Measurements from ENCODE around the gene RPL11.
A peak's percentile ranks its signal among the peaks of the same experiment; 100 is the strongest.
"Not testable (repeated sequence)": the region's sequence is repeated elsewhere in the genome, so short reads cannot be mapped to it uniquely, and the experiment has no call there.

Gene RPL11

GRCh38 chr1:23673086-23673813, 18.4 kb upstream of the RPL11 start:
- no peak for TF ChIP-seq CTCF (IDR thresholded peaks at IDR 0.05; ENCODE audit: unreplicated experiment in 3 of 3)
- no peak overlapping the region for H3K4me3 Mint-ChIP-seq
- H3K4me1 Mint-ChIP-seq: no peaks in the 10 kb centered on the region
- H3K9me3 Mint-ChIP-seq: no peaks in the 10 kb centered on the region
- H3K36me3 Mint-ChIP-seq (ENCODE audit: low read depth): no peaks in the 10 kb centered on the region
- H3K27me3 Mint-ChIP-seq (ENCODE audit: low read depth): peaks cover 24% of the 10 kb centered on the region
- no peak overlapping the region for H3K27ac Mint-ChIP-seq

- no peaks in the 10 kb centered on the region for H3K4me1 Mint-ChIP-seq
- H3K9me3 Mint-ChIP-seq: no peaks in the 10 kb centered on the region
- H3K4me3 Mint-ChIP-seq: no peak overlapping the region
- no peak for TF ChIP-seq CTCF (IDR thresholded peaks at IDR 0.05; ENCODE audit: unreplicated experiment in 3 of 3)
- H3K27me3 Mint-ChIP-seq (ENCODE audit: low read depth): peaks cover 36% of the 10 kb centered on the region
- no peaks in the 10 kb centered on the region for H3K36me3 Mint-ChIP-seq (ENCODE audit: low read depth)
- no peak overlapping the region for H3K27ac Mint-ChIP-seq
These were observed 11.8 kb upstream of the RPL11 start for GRCh38 chr1:23679815-23680214.

GRCh38 chr1:23682946-23683345, 8.7 kb upstream of the RPL11 start:
- no peaks in the 10 kb centered on the region for H3K4me1 Mint-ChIP-seq
- H3K9me3 Mint-ChIP-seq: peaks cover 3% of the 10 kb centered on the region
- peaks cover 23% of the 10 kb centered on the region for H3K27me3 Mint-ChIP-seq (ENCODE audit: low read depth)
- TF ChIP-seq CTCF (IDR thresholded peaks at IDR 0.05; ENCODE audit: unreplicated experiment in 3 of 3): no peak
- no peak overlapping the region for H3K27ac Mint-ChIP-seq
- H3K4me3 Mint-ChIP-seq: no peak overlapping the region
- no peaks in the 10 kb centered on the region for H3K36me3 Mint-ChIP-seq (ENCODE audit: low read depth)

- Mint-ChIP-seq H3K27ac (no peak overlapping the region), H3K36me3 (ENCODE audit: low read depth) (no peaks in the 10 kb centered on the region), H3K4me3 (no peak overlapping the region), H3K9me3 (peaks cover 3% of the 10 kb centered on the region), H3K27me3 (ENCODE audit: low read depth) (peaks cover 16% of the 10 kb centered on the region), H3K4me1 (no peaks in the 10 kb centered on the region)
- TF ChIP-seq CTCF (IDR thresholded peaks at IDR 0.05; ENCODE audit: unreplicated experiment in 3 of 3): no peak
These were observed 7.2 kb upstream of the RPL11 start for GRCh38 chr1:23684415-23684814.

GRCh38 chr1:23685197-23685596, 6.4 kb upstream of the RPL11 start:
- H3K36me3 Mint-ChIP-seq (ENCODE audit: low read depth); H3K9me3 Mint-ChIP-seq; H3K4me1 Mint-ChIP-seq; H3K4me3 Mint-ChIP-seq; H3K27ac Mint-ChIP-seq: not testable (repeated sequence)
- peaks cover 12% of the 10 kb centered on the region for H3K27me3 Mint-ChIP-seq (ENCODE audit: low read depth)

- peak overlapping the region in 1 of 3 experiments; percentile 34 for H3K4me3 Mint-ChIP-seq
- not testable (repeated sequence) for H3K27me3 Mint-ChIP-seq (ENCODE audit: low read depth); H3K4me1 Mint-ChIP-seq; H3K27ac Mint-ChIP-seq; H3K9me3 Mint-ChIP-seq; H3K36me3 Mint-ChIP-seq (ENCODE audit: low read depth)
These were observed 3.9 kb upstream of the RPL11 start for GRCh38 chr1:23687680-23688079.

- peaks cover 13% of the 10 kb centered on the region for H3K4me1 Mint-ChIP-seq
These were observed 3.3 kb upstream of the RPL11 start for GRCh38 chr1:23688281-23688680.

More at GRCh38 chr1:23688281-23688680, 3.3 kb upstream of the RPL11 start:
- H3K27ac Mint-ChIP-seq; H3K27me3 Mint-ChIP-seq (ENCODE audit: low read depth); H3K36me3 Mint-ChIP-seq (ENCODE audit: low read depth); H3K4me3 Mint-ChIP-seq; H3K9me3 Mint-ChIP-seq: not testable (repeated sequence)
